DOHH2 (cell line): Measurements from ENCODE around the gene DLGAP1.

Source experiments
- CTCF ChIP-seq: fragments of 200-600 bp; sonication (generic); IDR thresholded peaks from one replicate; pipeline ENCODE4 v1.5.1; 2014; ENCODE audit warnings: antibody characterized with exemption, mild to moderate bottlenecking, low read depth, low read length; ENCODE audit not compliant: poor library complexity, severe bottlenecking
- EZH2phosphoT487 ChIP-seq: fragments of 200-600 bp; sonication (generic); IDR thresholded peaks from 2 replicates; pipeline ENCODE4 v1.6.1; 2017; ENCODE audit warnings: borderline replicate concordance, mild to moderate bottlenecking, antibody characterized with exemption, low read length, moderate library complexity, mixed read lengths

- TF ChIP-seq CTCF = no peak
- no peak for TF ChIP-seq EZH2phosphoT487
Measured at GRCh38 chr18:3867864-3868311, 587.2 kb downstream of the DLGAP1 start.
